H9 (cell line): Measurements from ENCODE around the gene KCNMA1. TPM values are rescaled to one million over a fixed set of nuclear protein-coding genes. Genes with fewer than 3 reads are reported as not detected.
"Not testable (repeated sequence)": the region's sequence is repeated elsewhere in the genome, so short reads cannot be mapped to it uniquely, and the experiment has no call there.

ENCODE experiments used
- DNase-seq: peaks from one replicate; pipeline ENCODE4 v3.0.0-alpha.2; 2017
- H2AFZ ChIP-seq: one replicate; pipeline ENCODE4 v1.6.1; 2013; ENCODE audit warnings: mild to moderate bottlenecking, low read length, control low read depth, moderate library complexity
- H2AK5ac ChIP-seq: 2 replicates; pipeline ENCODE4 v1.6.1; 2013; ENCODE audit warnings: low read length, control low read depth, mixed read lengths; ENCODE audit not compliant: insufficient read length
- H2BK120ac ChIP-seq: one replicate; pipeline ENCODE4 v1.6.1; 2013; ENCODE audit warnings: low read depth, mild to moderate bottlenecking, low read length, control low read depth, inconsistent platforms; ENCODE audit not compliant: poor library complexity, severe bottlenecking
- H2BK12ac ChIP-seq: 2 replicates; pipeline ENCODE4 v1.6.1; 2013; ENCODE audit warnings: low read length, control low read depth, mixed read lengths, low read depth; ENCODE audit not compliant: insufficient read length
- H2BK15ac ChIP-seq: 2 replicates; pipeline ENCODE4 v1.6.1; 2013; ENCODE audit warnings: low read depth, low read length, control low read depth
- H2BK20ac ChIP-seq: one replicate; pipeline ENCODE4 v1.6.1; 2013; ENCODE audit warnings: low read depth, mild to moderate bottlenecking, low read length, control low read depth, inconsistent platforms; ENCODE audit not compliant: poor library complexity, severe bottlenecking
- H2BK5ac ChIP-seq: 2 replicates; pipeline ENCODE4 v1.6.1; 2013; ENCODE audit warnings: low read length, control low read depth, mixed read lengths; ENCODE audit not compliant: insufficient read length
- H3K14ac ChIP-seq: 2 replicates; pipeline ENCODE4 v1.6.1; 2013; ENCODE audit warnings: low read length, control low read depth; ENCODE audit not compliant: insufficient read depth
- H3K18ac ChIP-seq: 2 replicates; pipeline ENCODE4 v1.6.1; 2013; ENCODE audit warnings: low read depth, mild to moderate bottlenecking, mixed read lengths, low read length, control low read depth; ENCODE audit not compliant: insufficient read length
- H3K23ac ChIP-seq: 2 replicates; pipeline ENCODE4 v1.6.1; 2013; ENCODE audit warnings: low read length, control low read depth, mixed read lengths, low read depth; ENCODE audit not compliant: insufficient read length
- H3K23me2 ChIP-seq: 2 replicates; pipeline ENCODE4 v1.6.1; 2013; ENCODE audit warnings: low read depth, mild to moderate bottlenecking, mixed read lengths, low read length, control low read depth; ENCODE audit not compliant: insufficient read length, poor library complexity, severe bottlenecking
- H3K27ac ChIP-seq: 2 replicates; pipeline ENCODE4 v1.5.1; 2013; ENCODE audit warnings: low read length, control low read depth, mixed read lengths, low read depth; ENCODE audit not compliant: insufficient read length
- H3K27me3 ChIP-seq: 2 replicates; pipeline ENCODE4 v1.6.1; 2013; ENCODE audit warnings: low read length, control low read depth, inconsistent platforms; ENCODE audit not compliant: insufficient read depth
- H3K4ac ChIP-seq: 2 replicates; pipeline ENCODE4 v1.6.1; 2013; ENCODE audit warnings: low read depth, mild to moderate bottlenecking, control low read depth, inconsistent platforms, low read length, moderate library complexity
- H3K4me1 ChIP-seq: 2 replicates; pipeline ENCODE4 v1.6.1; 2013; ENCODE audit warnings: low read length, control low read depth, inconsistent platforms; ENCODE audit not compliant: insufficient read depth
- H3K4me2 ChIP-seq: 2 replicates; pipeline ENCODE4 v1.6.1; 2013; ENCODE audit warnings: low read length, control low read depth, mixed read lengths; ENCODE audit not compliant: insufficient read length, insufficient read depth
- H3K56ac ChIP-seq: 2 replicates; pipeline ENCODE4 v1.6.1; 2013; ENCODE audit warnings: low read depth, mild to moderate bottlenecking, mixed read lengths, low read length, control low read depth; ENCODE audit not compliant: insufficient read length
- H3K79me1 ChIP-seq: 2 replicates; pipeline ENCODE4 v1.6.1; 2013; ENCODE audit warnings: low read depth, mild to moderate bottlenecking, moderate library complexity, low read length, control low read depth, inconsistent platforms; ENCODE audit not compliant: insufficient read depth, poor library complexity, severe bottlenecking
- H3K79me2 ChIP-seq: 2 replicates; pipeline ENCODE4 v1.6.1; 2013; ENCODE audit warnings: low read length, control low read depth, inconsistent platforms; ENCODE audit not compliant: insufficient read depth
- H3K9ac ChIP-seq: 2 replicates; pipeline ENCODE4 v1.6.1; 2013; ENCODE audit warnings: low read length, control low read depth, mixed read lengths; ENCODE audit not compliant: insufficient read length; ENCODE audit errors: extremely low read depth
- H3K9me3 ChIP-seq: one replicate; pipeline ENCODE4 v1.6.1; 2013; ENCODE audit warnings: low read depth, low read length, inconsistent platforms; ENCODE audit not compliant: control insufficient read depth
- H3T11ph ChIP-seq: one replicate; pipeline ENCODE4 v1.6.1; 2013; ENCODE audit warnings: mild to moderate bottlenecking, low read length, control low read depth, inconsistent platforms
- H4K20me1 ChIP-seq: one replicate; pipeline ENCODE4 v1.6.1; 2013; ENCODE audit not compliant: control insufficient read depth, insufficient read length, insufficient read depth
- H4K5ac ChIP-seq: 2 replicates; pipeline ENCODE4 v1.6.1; 2013; ENCODE audit warnings: low read depth, mild to moderate bottlenecking, mixed read lengths, low read length, control low read depth; ENCODE audit not compliant: insufficient read length
- H4K8ac ChIP-seq: replicated peaks from 2 replicates; pipeline ENCODE4 v1.6.1; 2013; ENCODE audit warnings: low read length, control low read depth, mixed read lengths, low read depth; ENCODE audit not compliant: insufficient read length
- H4K91ac ChIP-seq: 2 replicates; pipeline ENCODE4 v1.6.1; 2013; ENCODE audit warnings: low read depth, mild to moderate bottlenecking, moderate library complexity, mixed read lengths, low read length, control low read depth; ENCODE audit not compliant: insufficient read length
- H3K27ac Mint-ChIP-seq, 3 experiments: 2 replicates in 2 of 3; 3 replicates in 1 of 3; pipeline ENCODE4 v1.8.0; 2020 to 2021; ENCODE audit warnings: mixed read lengths in 3 of 3, mild to moderate bottlenecking in 1 of 3, moderate library complexity in 1 of 3
- H3K27me3 Mint-ChIP-seq: 2 replicates; pipeline ENCODE4 v1.8.0; 2021; ENCODE audit warnings: low read depth, mild to moderate bottlenecking, moderate library complexity, mixed read lengths
- H3K36me3 Mint-ChIP-seq, 3 experiments: 2 replicates in 2 of 3; 3 replicates in 1 of 3; pipeline ENCODE4 v1.8.0; 2020 to 2021; ENCODE audit warnings: low read depth in 3 of 3, mixed read lengths in 3 of 3; ENCODE audit not compliant: insufficient read depth in 1 of 3
- H3K4me1 Mint-ChIP-seq, 2 experiments: 2 replicates each; pipeline ENCODE4 v1.8.0; 2020; ENCODE audit warnings: mixed read lengths in 2 of 2
- H3K4me3 Mint-ChIP-seq, 2 experiments: 2 replicates in 1 of 2; 3 replicates in 1 of 2; pipeline ENCODE4 v1.8.0; 2020 to 2021; ENCODE audit warnings: mild to moderate bottlenecking in 2 of 2, mixed read lengths in 2 of 2, moderate library complexity in 1 of 2
- H3K9me3 Mint-ChIP-seq, 2 experiments: 2 replicates in 1 of 2; 3 replicates in 1 of 2; pipeline ENCODE4 v1.8.0; 2020; ENCODE audit warnings: mild to moderate bottlenecking in 2 of 2, mixed read lengths in 2 of 2, moderate library complexity in 1 of 2
- WGBS: extraction: QIAGEN DNeasy Blood & Tissue Kit; methylation state at CpG from one replicate; pipeline ENCODE4 v1.1.7; 2013; ENCODE audit warnings: missing lambda C conversion rate, low lambda C conversion rate, mixed read lengths; ENCODE audit not compliant: insufficient read length; ENCODE audit errors: extremely low coverage; 5-methylcytosine and 5-hydroxymethylcytosine counted together
- total RNA-seq: library from RNA; stranded (reverse); gene quantifications from 2 replicates; pipeline ENCODE4 v1.2.1, GENCODE V29; 2021
- TF ChIP-seq, protein P1 (sequence below): fragments of 200-600 bp; sonication (generic); conservative IDR thresholded peaks from 3 replicates; pipeline ENCODE4 v1.8.0; 2021; ENCODE audit warnings: antibody characterized with exemption, mild to moderate bottlenecking

The KCNMA1 gene
- total RNA-seq, 1 experiment from 2014 or later, result 2.0 TPM

DNA sequence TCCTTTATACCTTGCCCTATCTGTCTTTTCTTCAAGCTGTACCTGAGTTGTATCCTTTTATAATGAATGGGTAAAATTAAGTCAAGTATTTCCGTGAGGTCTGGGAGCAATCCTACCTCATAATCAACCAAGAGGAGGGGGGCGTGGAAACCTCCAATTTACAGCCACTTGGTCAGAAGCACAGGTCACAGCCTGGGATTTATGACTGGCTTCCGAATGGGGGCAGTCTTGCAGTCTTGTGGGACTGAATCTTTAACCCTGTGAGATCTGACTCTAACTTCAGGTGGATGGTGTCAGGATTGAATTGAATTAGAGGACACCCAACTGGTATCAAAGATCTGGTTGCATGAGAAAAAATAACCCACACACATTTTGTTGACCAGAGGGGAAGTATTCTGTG, 23.5 kb upstream of the KCNMA1 start:
- Mint-ChIP-seq H3K4me3 (no peak overlapping the region), H3K4me1 (peaks cover 0 to 8% of the 10 kb centered on the region in 2 experiments; a peak in 2 of 4 replicates), H3K36me3 (peaks cover 4 to 16% (median 9%) of the 10 kb centered on the region in 3 experiments; a peak in 6 of 7 replicates), H3K27me3 (peaks cover 3% of the 10 kb centered on the region), H3K9me3 (peaks cover 12 to 21% of the 10 kb centered on the region in 2 experiments; a peak in 4 of 5 replicates), H3K27ac (no peak overlapping the region)
- Histone ChIP-seq H4K91ac (no peak overlapping the region), H3K4ac (no peak overlapping the region), H3K23ac (no peak overlapping the region), H3K4me2 (no peak overlapping the region), H2BK5ac (no peak overlapping the region), H3K27me3 (no peaks in the 10 kb centered on the region), H3K79me1 (no peaks in the 10 kb centered on the region), H3K56ac (no peak overlapping the region), H2AFZ (no peak overlapping the region), H3K23me2 (no peaks in the 10 kb centered on the region), H3K14ac (no peak overlapping the region), H2AK5ac (no peak overlapping the region), H2BK20ac (no peak overlapping the region), H3K27ac (no peak overlapping the region), H3K4me1 (no peaks in the 10 kb centered on the region; the same call in 1 of the 2 replicates), H4K20me1 (no peaks in the 10 kb centered on the region), H2BK15ac (no peak overlapping the region), H3T11ph (no peak overlapping the region), H4K8ac (no peak overlapping the region), H2BK120ac (no peak overlapping the region), H3K79me2 (no peaks in the 10 kb centered on the region), H2BK12ac (no peak overlapping the region), H3K9me3 (no peaks in the 10 kb centered on the region), H4K5ac (no peak overlapping the region), H3K9ac (no peak overlapping the region), H3K18ac (no peak overlapping the region)
- TF ChIP-seq, protein P1, sequence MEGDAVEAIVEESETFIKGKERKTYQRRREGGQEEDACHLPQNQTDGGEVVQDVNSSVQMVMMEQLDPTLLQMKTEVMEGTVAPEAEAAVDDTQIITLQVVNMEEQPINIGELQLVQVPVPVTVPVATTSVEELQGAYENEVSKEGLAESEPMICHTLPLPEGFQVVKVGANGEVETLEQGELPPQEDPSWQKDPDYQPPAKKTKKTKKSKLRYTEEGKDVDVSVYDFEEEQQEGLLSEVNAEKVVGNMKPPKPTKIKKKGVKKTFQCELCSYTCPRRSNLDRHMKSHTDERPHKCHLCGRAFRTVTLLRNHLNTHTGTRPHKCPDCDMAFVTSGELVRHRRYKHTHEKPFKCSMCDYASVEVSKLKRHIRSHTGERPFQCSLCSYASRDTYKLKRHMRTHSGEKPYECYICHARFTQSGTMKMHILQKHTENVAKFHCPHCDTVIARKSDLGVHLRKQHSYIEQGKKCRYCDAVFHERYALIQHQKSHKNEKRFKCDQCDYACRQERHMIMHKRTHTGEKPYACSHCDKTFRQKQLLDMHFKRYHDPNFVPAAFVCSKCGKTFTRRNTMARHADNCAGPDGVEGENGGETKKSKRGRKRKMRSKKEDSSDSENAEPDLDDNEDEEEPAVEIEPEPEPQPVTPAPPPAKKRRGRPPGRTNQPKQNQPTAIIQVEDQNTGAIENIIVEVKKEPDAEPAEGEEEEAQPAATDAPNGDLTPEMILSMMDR, result peak; percentile 50; the same call in 2 of the 3 replicates
- DNase-seq, result no peak
- WGBS, result no CpG with 5 or more reads among the region's 3 CpGs

DNA sequence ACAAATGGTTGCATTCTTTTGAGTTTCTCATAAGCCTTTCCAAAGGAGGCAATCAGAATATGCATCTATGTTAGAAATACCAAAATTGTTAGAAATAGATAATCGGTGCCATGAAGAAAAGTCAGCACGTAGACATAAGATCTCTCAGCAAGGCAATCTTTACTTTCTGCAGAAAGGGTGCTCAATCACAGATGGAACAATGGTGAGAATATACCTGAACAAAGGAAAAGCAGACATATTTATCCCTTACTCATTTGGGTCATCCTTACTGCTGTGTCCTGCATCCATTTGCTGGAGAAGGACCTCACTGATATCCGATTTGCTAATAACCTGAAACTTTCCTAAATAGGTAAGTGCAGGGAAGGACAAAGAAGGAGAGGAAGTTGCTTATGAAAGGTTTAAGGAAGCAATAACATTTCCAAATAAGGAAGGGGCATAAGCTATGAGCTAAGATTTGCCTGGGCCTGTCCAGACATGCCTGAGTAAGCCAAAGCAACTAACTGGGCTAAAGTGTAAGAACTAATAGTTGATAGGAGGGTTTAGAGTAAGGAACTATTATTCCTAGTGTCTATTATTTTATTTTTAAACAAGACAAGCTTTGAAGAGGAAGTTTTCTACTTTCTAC, 21.6 kb upstream of the KCNMA1 start:
- not testable (repeated sequence) for H3K23me2 ChIP-seq, H3K14ac ChIP-seq, H4K8ac ChIP-seq, H3K9ac ChIP-seq, H4K20me1 ChIP-seq, H3K4me1 Mint-ChIP-seq, H2AK5ac ChIP-seq, H2AFZ ChIP-seq, H3K23ac ChIP-seq, H4K91ac ChIP-seq, H3K79me1 ChIP-seq, H3T11ph ChIP-seq, H2BK20ac ChIP-seq, H3K18ac ChIP-seq, H3K27me3 ChIP-seq, H3K27ac Mint-ChIP-seq, H2BK15ac ChIP-seq, H3K4me1 ChIP-seq, H3K4me3 Mint-ChIP-seq, H3K27me3 Mint-ChIP-seq, DNase-seq, H2BK12ac ChIP-seq, H3K4me2 ChIP-seq, H3K79me2 ChIP-seq, H3K4ac ChIP-seq, H3K56ac ChIP-seq, H2BK120ac ChIP-seq, H2BK5ac ChIP-seq, H4K5ac ChIP-seq, H3K9me3 ChIP-seq, H3K27ac ChIP-seq
- WGBS, result no CpG with 5 or more reads among the region's 3 CpGs
- Mint-ChIP-seq H3K9me3 (peaks cover 12 to 21% of the 10 kb centered on the region in 2 experiments; a peak in 4 of 5 replicates), H3K36me3 (peaks cover 4 to 16% (median 9%) of the 10 kb centered on the region in 3 experiments; a peak in 6 of 7 replicates)
